Tibial nerve (tissue), 4 donors: ENCODE results near the gene SRP9.

Experiments used
- CTCF ChIP-seq, 5 experiments: fragments of 200-600 bp in 3 of 5; fragments of 450-650 bp in 2 of 5; sonication (generic) in 3 of 5; IDR thresholded peaks; one replicate each; pipeline ENCODE4 v1.5.1; 2016 to 2019; ENCODE audit warnings: antibody characterized with exemption in 5 of 5, mild to moderate bottlenecking in 3 of 5, moderate library complexity in 2 of 5
- EP300 ChIP-seq, 2 donors: sonication (generic); formaldehyde crosslinking; IDR thresholded peaks; one replicate each; pipeline ENCODE4 v1.6.1; 2017; ENCODE audit warnings: antibody characterized with exemption in 2 of 2, mild to moderate bottlenecking in 1 of 2
- POLR2A ChIP-seq, 2 donors: fragments of 450-650 bp; IDR thresholded peaks; one replicate each; pipeline ENCODE4 v1.6.1; 2017; ENCODE audit warnings: antibody characterized with exemption in 2 of 2, mild to moderate bottlenecking in 2 of 2, moderate library complexity in 2 of 2

DNA sequence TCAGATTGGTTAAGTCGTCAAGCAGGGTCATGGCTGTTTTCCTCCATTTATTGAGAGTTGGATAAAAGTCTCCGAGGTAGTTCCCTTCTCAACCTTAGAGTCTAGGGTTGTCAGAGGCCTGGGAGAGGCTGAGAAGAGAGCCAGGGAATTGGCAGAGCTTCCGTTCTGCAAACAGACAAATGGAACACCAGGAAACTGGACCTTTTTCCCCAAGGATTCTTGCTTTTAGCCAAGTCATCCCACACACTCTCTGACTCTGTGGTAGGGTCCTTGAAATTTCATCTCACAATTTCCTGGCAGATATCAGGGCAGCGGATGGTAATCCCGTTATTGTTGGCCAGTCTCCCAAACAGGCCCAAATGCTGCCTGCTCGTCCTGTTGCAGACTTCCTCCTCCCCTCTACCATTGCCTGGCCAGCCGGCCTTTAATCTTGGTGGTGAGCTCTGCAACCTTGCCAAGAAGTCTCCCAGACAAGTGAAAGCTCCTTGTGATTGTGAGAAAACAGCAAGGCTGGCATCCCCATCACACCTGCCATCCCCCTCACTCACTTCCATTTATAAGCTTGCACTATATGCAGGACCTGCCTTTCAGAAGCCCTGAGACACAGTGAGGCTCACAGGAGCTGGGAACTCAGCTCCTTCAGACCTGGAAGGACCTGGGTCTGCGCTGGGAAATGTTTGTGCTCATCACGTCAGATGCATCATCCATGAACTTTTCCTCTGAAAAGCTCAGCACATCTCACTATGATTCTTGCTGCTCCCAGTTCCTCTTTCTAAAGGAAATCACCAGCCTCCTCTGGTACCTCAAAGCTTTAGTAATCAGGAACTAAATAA is 13.7 kb upstream of the SRP9 start:
- TF ChIP-seq POLR2A (IDR thresholded peaks at IDR 0.05) (no peak), CTCF (IDR thresholded peaks at IDR 0.05) (no peak), EP300 (IDR thresholded peaks at IDR 0.05) (no peak)
